ENCODE measurements around the gene RUFY1.
"Not testable (repeated sequence)": the region's sequence is repeated elsewhere in the genome, so short reads cannot be mapped to it uniquely, and the experiment has no call there.

RUFY1 gene

GRCh38 chr5:179623003-179623905 lies 72.9 kb downstream of the RUFY1 start, which contains the start of gene HNRNPH1:
Gene HNRNPH1 (minus strand): TSS chr5:179623671. CDS start chr5:179623133, 538 bp downstream.
- peak; percentile 97 for DNase-seq (ENCODE audit: low read depth)

GRCh38 chr5:179623906-179624741 lies 73.8 kb downstream of the RUFY1 start:
- peak; percentile 76 for DNase-seq (ENCODE audit: low read depth)

DNA sequence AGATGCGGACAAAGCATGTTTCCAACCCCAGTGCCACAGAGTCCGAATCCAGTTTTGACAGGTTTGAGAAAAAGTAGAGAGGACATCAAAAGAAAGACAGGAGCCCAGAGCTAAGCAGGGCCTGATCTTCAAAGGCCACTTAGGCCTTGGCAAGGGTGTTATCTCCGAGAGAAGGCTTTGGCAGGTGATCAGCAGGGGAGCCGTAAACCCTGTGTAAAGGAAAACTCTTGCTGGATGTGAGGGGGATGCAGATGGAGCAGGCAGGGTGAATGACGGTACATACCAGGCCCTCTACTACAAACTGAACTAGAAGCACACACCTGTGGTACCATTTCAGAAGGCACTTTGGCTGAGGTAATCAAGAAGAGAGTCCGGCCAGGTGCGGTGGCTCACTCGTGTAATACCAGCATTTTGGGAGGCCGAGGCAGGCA lies 74.5 kb downstream of the RUFY1 start:
- DNase-seq (ENCODE audit: low read depth) = no peak

- not testable (repeated sequence) for DNase-seq (ENCODE audit: low read depth)
Observed at GRCh38 chr5:179633501-179634369, 83.4 kb downstream of the RUFY1 start.

DNA sequence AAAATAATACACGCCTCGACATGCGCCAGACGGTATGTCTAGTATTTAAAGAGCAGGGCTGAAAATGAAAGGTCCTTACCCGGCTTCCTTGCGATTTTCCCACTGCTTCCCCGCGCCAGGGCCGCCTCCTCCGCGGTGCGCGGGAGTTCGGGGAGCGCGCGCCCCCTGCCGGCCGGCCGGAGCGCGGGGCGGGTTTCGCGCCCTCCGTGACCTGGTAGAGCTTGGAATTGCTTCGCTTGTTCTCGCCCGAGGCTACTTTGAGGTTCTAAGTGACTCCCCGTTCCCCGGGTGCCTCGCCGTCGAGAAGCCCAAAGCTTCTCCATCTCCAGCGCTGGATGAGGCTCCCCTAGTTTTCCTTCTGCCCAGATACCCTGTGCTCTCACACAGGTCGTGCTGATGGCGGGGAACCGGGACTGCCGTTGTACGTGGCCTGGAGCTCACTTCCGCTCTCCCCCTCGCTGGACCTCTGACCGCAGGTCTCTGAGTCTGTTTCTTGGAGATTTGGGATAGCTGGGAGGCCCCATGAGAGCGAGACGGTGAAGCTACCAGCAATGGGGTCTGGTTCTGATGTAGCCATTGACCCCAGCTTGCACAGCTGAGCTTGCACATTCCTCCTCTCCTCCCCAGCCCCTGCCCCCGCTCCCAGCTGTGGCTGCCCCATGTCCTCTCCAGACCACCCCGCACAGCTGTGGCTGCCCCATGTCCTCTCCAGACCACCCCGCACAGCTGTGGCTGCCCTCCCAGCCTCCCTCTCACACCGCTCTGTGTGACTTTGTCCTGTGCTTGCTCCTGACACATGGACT lies 84.2 kb downstream of the RUFY1 start:
- not testable (repeated sequence) for DNase-seq (ENCODE audit: low read depth)

- not testable (repeated sequence) for DNase-seq (ENCODE audit: low read depth)
Observed at GRCh38 chr5:179639296-179639695, 88.9 kb downstream of the RUFY1 start.

- DNase-seq (ENCODE audit: low read depth) = not testable (repeated sequence)
Observed at GRCh38 chr5:179641745-179642144, 91.4 kb downstream of the RUFY1 start.

DNA sequence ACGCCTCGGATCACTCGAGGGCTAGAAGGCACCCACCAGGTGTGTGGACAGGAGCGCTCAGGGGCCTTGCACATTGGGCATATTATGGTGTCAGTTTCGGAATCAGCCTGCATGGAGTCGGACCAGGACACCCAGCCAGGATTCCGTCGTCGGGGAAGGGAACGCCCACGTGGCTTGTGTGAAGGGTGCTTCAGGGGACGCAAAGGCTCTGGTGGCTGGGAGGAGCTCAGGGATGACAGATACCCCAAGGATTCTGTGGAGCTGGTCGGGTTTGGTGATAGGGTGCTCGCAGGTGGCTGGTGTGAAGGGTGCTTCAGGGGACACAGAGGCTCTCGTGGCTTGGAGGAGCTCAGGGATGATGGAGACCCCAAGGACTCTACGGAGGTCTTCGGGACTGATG lies 92.3 kb downstream of the RUFY1 start:
- DNase-seq (ENCODE audit: low read depth) = not testable (repeated sequence)

- not testable (repeated sequence) for DNase-seq (ENCODE audit: low read depth)
Observed at GRCh38 chr5:179643141-179643920, 93.0 kb downstream of the RUFY1 start.

- DNase-seq (ENCODE audit: low read depth) = not testable (repeated sequence)
Observed at GRCh38 chr5:179644766-179645165, 94.4 kb downstream of the RUFY1 start.

DNA sequence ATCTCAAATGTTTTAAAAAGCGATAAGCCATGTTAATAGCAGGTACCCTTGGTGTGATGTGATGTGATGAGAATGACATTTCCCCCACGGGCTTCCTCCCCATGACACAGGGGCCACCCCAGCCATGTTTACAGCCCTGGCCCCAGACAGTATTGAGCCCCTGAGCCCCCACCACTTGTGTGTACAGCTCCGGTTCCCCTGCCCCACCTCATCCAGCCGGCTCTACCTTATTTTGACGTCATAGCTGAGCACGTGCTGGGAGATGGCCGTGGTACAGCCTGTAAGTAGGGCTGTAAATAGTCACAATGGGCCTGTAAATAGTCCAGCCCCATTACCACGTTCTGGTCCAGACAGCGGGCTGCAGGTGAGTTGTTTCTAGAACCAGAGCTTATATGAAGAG lies 98.1 kb downstream of the RUFY1 start:
- no peak for DNase-seq (ENCODE audit: low read depth)

- not testable (repeated sequence) for DNase-seq (ENCODE audit: low read depth)
Observed at GRCh38 chr5:179649166-179649703, 98.9 kb downstream of the RUFY1 start.

GRCh38 chr5:179650245-179650644 lies 99.9 kb downstream of the RUFY1 start:
- not testable (repeated sequence) for DNase-seq (ENCODE audit: low read depth)

GRCh38 chr5:179653135-179653534 lies 102.8 kb downstream of the RUFY1 start:
- DNase-seq (ENCODE audit: low read depth) = not testable (repeated sequence)

- DNase-seq (ENCODE audit: low read depth) = not testable (repeated sequence)
Observed at GRCh38 chr5:179657302-179658178, 107.2 kb downstream of the RUFY1 start.

GRCh38 chr5:179658179-179658856 lies 108.0 kb downstream of the RUFY1 start:
- not testable (repeated sequence) for DNase-seq (ENCODE audit: low read depth)

All from GM04504 (cell line).